Neuronal stem cell (in vitro differentiated cells): ENCODE results near the gene GABRP.
A peak's percentile ranks its signal among the peaks of the same experiment; 100 is the strongest.

Experiments used
- DNase-seq: peaks from one replicate; pipeline ENCODE4 v3.0.0-alpha.2; 2013; ENCODE audit warnings: low spot score
- H2AFZ ChIP-seq: one replicate; pipeline ENCODE4 v1.6.1; 2013; ENCODE audit warnings: mild to moderate bottlenecking, low read length, inconsistent platforms
- H2AK5ac ChIP-seq: 2 replicates; pipeline ENCODE4 v1.6.1; 2013; ENCODE audit warnings: low read depth, mild to moderate bottlenecking, inconsistent platforms, low read length, moderate library complexity, mixed read lengths
- H2BK120ac ChIP-seq: 2 replicates; pipeline ENCODE4 v1.6.1; 2013; ENCODE audit warnings: low read depth, mild to moderate bottlenecking, inconsistent platforms, low read length, moderate library complexity, mixed read lengths
- H2BK12ac ChIP-seq: one replicate; pipeline ENCODE4 v1.6.1; 2013; ENCODE audit warnings: low read length, inconsistent platforms
- H2BK15ac ChIP-seq: 2 replicates; pipeline ENCODE4 v1.6.1; 2013; ENCODE audit warnings: mild to moderate bottlenecking, low read length, inconsistent platforms, mixed read lengths
- H2BK5ac ChIP-seq: one replicate; pipeline ENCODE4 v1.6.1; 2013; ENCODE audit warnings: inconsistent platforms, mild to moderate bottlenecking, low read length, moderate library complexity
- H3K14ac ChIP-seq: one replicate; pipeline ENCODE4 v1.6.1; 2013; ENCODE audit warnings: low read length, inconsistent platforms
- H3K18ac ChIP-seq: 2 replicates; pipeline ENCODE4 v1.6.1; 2013; ENCODE audit warnings: low read length, inconsistent platforms
- H3K23ac ChIP-seq: 2 replicates; pipeline ENCODE4 v1.6.1; 2013; ENCODE audit warnings: low read depth, mild to moderate bottlenecking, mixed read lengths, low read length, inconsistent platforms; ENCODE audit not compliant: poor library complexity
- H3K27ac ChIP-seq: replicated peaks from 3 replicates; pipeline ENCODE4 v1.5.1; 2013; ENCODE audit warnings: low read length, inconsistent platforms
- H3K27me3 ChIP-seq, 3 experiments: 2 replicates each; pipeline ENCODE4 v1.6.1; 2013; ENCODE audit warnings: low read length in 3 of 3, mild to moderate bottlenecking in 2 of 3, inconsistent platforms in 1 of 3, low read depth in 1 of 3, mixed read lengths in 1 of 3, moderate library complexity in 1 of 3; ENCODE audit not compliant: control insufficient read depth in 3 of 3, insufficient read depth in 3 of 3
- H3K36me3 ChIP-seq, 2 donors: replicated peaks in 1 of 2; 2 replicates each; pipeline ENCODE4 v1.6.1; 2013; ENCODE audit warnings: low read length in 2 of 2; ENCODE audit not compliant: control insufficient read depth in 2 of 2, insufficient read depth in 2 of 2
- H3K4ac ChIP-seq: 2 replicates; pipeline ENCODE4 v1.6.1; 2013; ENCODE audit warnings: inconsistent platforms, mild to moderate bottlenecking, low read length, moderate library complexity
- H3K4me1 ChIP-seq, 2 donors: 1 replicate in 1 of 2; 2 replicates in 1 of 2; pipeline ENCODE4 v1.6.1; 2013; ENCODE audit warnings: low read length in 2 of 2, low read depth in 1 of 2; ENCODE audit not compliant: control insufficient read depth in 2 of 2, insufficient read depth in 1 of 2
- H3K4me2 ChIP-seq: one replicate; pipeline ENCODE4 v1.6.1; 2013; ENCODE audit warnings: mild to moderate bottlenecking, low read length, inconsistent platforms; ENCODE audit not compliant: insufficient read depth, poor library complexity, severe bottlenecking
- H3K4me3 ChIP-seq, 2 donors: 2 replicates each; pipeline ENCODE4 v1.5.1; 2013; ENCODE audit warnings: low read length in 2 of 2, mild to moderate bottlenecking in 2 of 2, inconsistent platforms in 1 of 2, moderate library complexity in 1 of 2
- H3K79me1 ChIP-seq: one replicate; pipeline ENCODE4 v1.6.1; 2013; ENCODE audit warnings: low read depth, mild to moderate bottlenecking, inconsistent platforms, low read length, moderate library complexity
- H3K9ac ChIP-seq: one replicate; pipeline ENCODE4 v1.6.1; 2013; ENCODE audit warnings: mild to moderate bottlenecking, low read depth, low read length, inconsistent platforms; ENCODE audit not compliant: poor library complexity
- H3K9me3 ChIP-seq, 2 donors: replicated peaks in 1 of 2; 2 replicates each; pipeline versions ENCODE3 to v1.6.1; 2013; ENCODE audit warnings: low read length in 2 of 2, mild to moderate bottlenecking in 2 of 2, inconsistent platforms in 1 of 2, low read depth in 1 of 2, mixed read lengths in 1 of 2, moderate library complexity in 1 of 2; ENCODE audit not compliant: control insufficient read depth in 2 of 2, insufficient read depth in 1 of 2
- H4K8ac ChIP-seq: one replicate; pipeline ENCODE4 v1.6.1; 2013; ENCODE audit warnings: low read depth, mild to moderate bottlenecking, inconsistent platforms, low read length, moderate library complexity
- H4K91ac ChIP-seq: one replicate; pipeline ENCODE4 v1.6.1; 2013; ENCODE audit warnings: low read length, low read depth, mild to moderate bottlenecking, inconsistent platforms; ENCODE audit not compliant: poor library complexity
- WGBS, 2 donors: extraction: QIAGEN DNeasy Blood & Tissue Kit; methylation state at CpG; one replicate each; pipeline ENCODE4 v1.1.7; 2013; ENCODE audit warnings: missing lambda C conversion rate in 2 of 2, mixed read lengths in 1 of 2; ENCODE audit not compliant: insufficient read length in 2 of 2, insufficient replicate concordance in 1 of 2; ENCODE audit errors: extremely low coverage in 2 of 2; 5-methylcytosine and 5-hydroxymethylcytosine counted together

The GABRP gene

GRCh38 chr5:170739446-170739845, 44.1 kb upstream of the GABRP start:
- Histone ChIP-seq H2BK5ac (no peak overlapping the region), H3K23ac (no peak overlapping the region), H2BK120ac (no peak overlapping the region), H3K14ac (no peak overlapping the region), H3K27me3 (peaks cover 2 to 12% (median 4%) of the 10 kb centered on the region in 3 experiments), H3K4ac (no peak overlapping the region), H3K27ac (no peak overlapping the region), H3K4me3 (peak overlapping the region in 1 of 2 donors; percentile 58), H3K18ac (no peak overlapping the region), H2AK5ac (no peak overlapping the region), H2AFZ (no peak overlapping the region), H3K9ac (no peak overlapping the region), H3K36me3 (no peaks in the 10 kb centered on the region), H3K79me1 (no peaks in the 10 kb centered on the region), H3K4me1 (peaks cover 2 to 3% of the 10 kb centered on the region in 2 donors), H4K91ac (no peak overlapping the region), H4K8ac (no peak overlapping the region), H2BK12ac (no peak overlapping the region), H2BK15ac (no peak overlapping the region), H3K9me3 (peaks cover 0 to 5% of the 10 kb centered on the region in 2 donors), H3K4me2 (no peak overlapping the region)
- no peak for DNase-seq
- WGBS, 2 donors, result no CpG with 5 or more reads among the region's 4 CpGs

- Histone ChIP-seq H3K4me2 (no peak overlapping the region), H3K27me3 (peaks cover under 1 to 19% (median 11%) of the 10 kb centered on the region in 3 experiments), H2AK5ac (no peak overlapping the region), H3K18ac (no peak overlapping the region), H2BK120ac (no peak overlapping the region), H3K36me3 (no peaks in the 10 kb centered on the region), H3K9me3 (peaks cover 0 to 3% of the 10 kb centered on the region in 2 donors), H3K23ac (no peak overlapping the region), H3K14ac (no peak overlapping the region), H2AFZ (no peak overlapping the region), H3K4me3 (no peak overlapping the region), H3K9ac (no peak overlapping the region), H3K4ac (no peak overlapping the region), H3K79me1 (no peaks in the 10 kb centered on the region), H2BK5ac (no peak overlapping the region), H3K4me1 (peaks cover 6 to 10% of the 10 kb centered on the region in 2 donors), H4K91ac (no peak overlapping the region), H2BK12ac (no peak overlapping the region), H2BK15ac (no peak overlapping the region), H4K8ac (no peak overlapping the region), H3K27ac (no peak overlapping the region)
- no CpG with 5 or more reads among the region's 3 CpGs for WGBS, 2 donors
- DNase-seq, result no peak
These were observed 42.8 kb upstream of the GABRP start for GRCh38 chr5:170740551-170741205.

- Histone ChIP-seq H3K27me3 (peaks cover 0 to 20% (median 11%) of the 10 kb centered on the region in 3 experiments), H3K23ac (no peak overlapping the region), H3K18ac (no peak overlapping the region), H2BK12ac (no peak overlapping the region), H3K4me2 (no peak overlapping the region), H3K36me3 (no peaks in the 10 kb centered on the region), H2BK5ac (no peak overlapping the region), H3K9me3 (no peaks in the 10 kb centered on the region), H3K79me1 (no peaks in the 10 kb centered on the region), H3K27ac (no peak overlapping the region), H3K4me1 (peaks cover 15 to 20% of the 10 kb centered on the region in 2 donors), H3K4ac (no peak overlapping the region), H4K91ac (no peak overlapping the region), H3K9ac (no peak overlapping the region), H3K14ac (no peak overlapping the region), H2BK15ac (no peak overlapping the region), H2BK120ac (no peak overlapping the region), H2AK5ac (no peak overlapping the region), H2AFZ (no peak overlapping the region), H4K8ac (no peak overlapping the region), H3K4me3 (no peak overlapping the region)
- WGBS, 2 donors, result no CpG with 5 or more reads among the region's 8 CpGs
- DNase-seq, result no peak
These were observed 41.7 kb upstream of the GABRP start for GRCh38 chr5:170741801-170742200.

GRCh38 chr5:170743876-170744212, 39.7 kb upstream of the GABRP start:
- WGBS, 2 donors, result no CpG with 5 or more reads among the region's 12 CpGs
- H3K4me3 ChIP-seq, result no peak overlapping the region
- DNase-seq, result no peak

More at GRCh38 chr5:170743876-170744212, 39.7 kb upstream of the GABRP start:
- no peak overlapping the region for H4K8ac ChIP-seq
- H2BK12ac ChIP-seq, result no peak overlapping the region
- peak overlapping the region; percentile 41 for H3K18ac ChIP-seq
- no peaks in the 10 kb centered on the region for H3K79me1 ChIP-seq
- no peak overlapping the region for H4K91ac ChIP-seq
- H2BK15ac ChIP-seq, result no peak overlapping the region
- no peak overlapping the region for H3K27ac ChIP-seq
- H3K9ac ChIP-seq, result no peak overlapping the region
- H3K4me1 ChIP-seq, result peaks cover 17 to 20% of the 10 kb centered on the region in 2 donors
- no peak overlapping the region for H2BK120ac ChIP-seq
- no peak overlapping the region for H2AK5ac ChIP-seq
- H3K14ac ChIP-seq, result peak overlapping the region; percentile 41
- H3K23ac ChIP-seq, result no peak overlapping the region
- no peaks in the 10 kb centered on the region for H3K9me3 ChIP-seq
- no peak overlapping the region for H3K4ac ChIP-seq
- peak overlapping the region; percentile 91 for H2AFZ ChIP-seq
- H3K27me3 ChIP-seq, result peaks cover 0 to 20% (median 11%) of the 10 kb centered on the region in 3 experiments
- peak overlapping the region; percentile 79 for H3K4me2 ChIP-seq
- no peak overlapping the region for H2BK5ac ChIP-seq
- no peaks in the 10 kb centered on the region for H3K36me3 ChIP-seq
